HFFc6 (cell line): ENCODE results near the gene MRTFA. TPM values are rescaled to one million over a fixed set of nuclear protein-coding genes. Genes with fewer than 3 reads are reported as not detected.

Experiments
- DNase-seq: peaks from one replicate; pipeline ENCODE4 v3.0.0-alpha.2; 2018
- H3K27ac Mint-ChIP-seq: 2 replicates; pipeline ENCODE4 v1.8.0; 2020; ENCODE audit warnings: mild to moderate bottlenecking, mixed read lengths
- H3K27me3 Mint-ChIP-seq: 2 replicates; pipeline ENCODE4 v1.8.0; 2021; ENCODE audit warnings: mild to moderate bottlenecking, moderate library complexity, mixed read lengths; ENCODE audit not compliant: insufficient read depth
- H3K36me3 Mint-ChIP-seq: 2 replicates; pipeline ENCODE4 v1.8.0; 2021; ENCODE audit warnings: low read depth, mixed read lengths
- H3K4me1 Mint-ChIP-seq: 2 replicates; pipeline ENCODE4 v1.8.0; 2020; ENCODE audit warnings: low read depth, mixed read lengths
- H3K4me3 Mint-ChIP-seq: 2 replicates; pipeline ENCODE4 v1.8.0; 2020; ENCODE audit warnings: mild to moderate bottlenecking, moderate library complexity, mixed read lengths
- H3K9me3 Mint-ChIP-seq: 2 replicates; pipeline ENCODE4 v1.8.0; 2020; ENCODE audit warnings: mild to moderate bottlenecking, mixed read lengths
- CTCF ChIP-seq: fragments of 200-600 bp; sonication (generic); IDR thresholded peaks from 2 replicates; pipeline ENCODE4 v1.5.0; 2021; ENCODE audit warnings: antibody characterized with exemption, mild to moderate bottlenecking
- total RNA-seq, 6 experiments: library from RNA; stranded (reverse); fragmentation: NEBNext Ultra II Directional; extraction: Animal tissue kit (Norgen Biotek cat#: 25700); gene quantifications; 2 replicates in 1 of 6; 3 replicates in 5 of 6; pipeline ENCODE4 v1.2.3, GENCODE V29; 2021

Gene MRTFA
- total RNA-seq, 6 experiments from 2014 or later, result 36.4 to 48.7 (median 42.2) TPM

GRCh38 chr22:40401981-40402406 lies 234.5 kb downstream of the MRTFA start:
- H3K36me3 Mint-ChIP-seq, result peaks cover 27% of the 10 kb centered on the region
- peaks cover 10% of the 10 kb centered on the region for H3K27me3 Mint-ChIP-seq
- DNase-seq, result no peak
- no peaks in the 10 kb centered on the region for H3K9me3 Mint-ChIP-seq
- H3K27ac Mint-ChIP-seq, result peak overlapping the region; percentile 16; the same call in 1 of the 2 replicates
- TF ChIP-seq CTCF, result no peak
- H3K4me1 Mint-ChIP-seq, result peaks cover 15% of the 10 kb centered on the region
- H3K4me3 Mint-ChIP-seq, result no peak overlapping the region; the same call in 1 of the 2 replicates

GRCh38 chr22:40401532-40401931 lies 235.0 kb downstream of the MRTFA start:
- DNase-seq, result no peak
- Mint-ChIP-seq H3K4me1 (peaks cover 20% of the 10 kb centered on the region), H3K36me3 (peaks cover 27% of the 10 kb centered on the region), H3K27ac (peak overlapping the region; percentile 16; the same call in 1 of the 2 replicates), H3K9me3 (no peaks in the 10 kb centered on the region), H3K4me3 (no peak overlapping the region), H3K27me3 (peaks cover 8% of the 10 kb centered on the region)
- TF ChIP-seq CTCF, result no peak

- no peak overlapping the region for H3K4me3 Mint-ChIP-seq
- H3K27me3 Mint-ChIP-seq, result peaks cover 5% of the 10 kb centered on the region
- DNase-seq, result no peak
- H3K27ac Mint-ChIP-seq, result no peak overlapping the region
- peaks cover 21% of the 10 kb centered on the region for H3K4me1 Mint-ChIP-seq
- no peaks in the 10 kb centered on the region for H3K9me3 Mint-ChIP-seq
- no peak for TF ChIP-seq CTCF
- H3K36me3 Mint-ChIP-seq, result peaks cover 32% of the 10 kb centered on the region
Measured at GRCh38 chr22:40400159-40400558, 236.4 kb downstream of the MRTFA start.

GRCh38 chr22:40399621-40400020 lies 236.9 kb downstream of the MRTFA start:
- no peak overlapping the region for H3K4me3 Mint-ChIP-seq
- peaks cover 5% of the 10 kb centered on the region for H3K27me3 Mint-ChIP-seq
- H3K36me3 Mint-ChIP-seq, result peaks cover 32% of the 10 kb centered on the region
- peaks cover 21% of the 10 kb centered on the region for H3K4me1 Mint-ChIP-seq
- H3K9me3 Mint-ChIP-seq, result no peaks in the 10 kb centered on the region
- no peak for TF ChIP-seq CTCF
- DNase-seq, result no peak
- no peak overlapping the region for H3K27ac Mint-ChIP-seq

- peaks cover 27% of the 10 kb centered on the region for H3K4me1 Mint-ChIP-seq
- H3K4me3 Mint-ChIP-seq, result no peak overlapping the region
- no peak for DNase-seq
- peaks cover 22% of the 10 kb centered on the region for H3K36me3 Mint-ChIP-seq
- H3K27me3 Mint-ChIP-seq, result no peaks in the 10 kb centered on the region; the same call in none of the 2 replicates
- peak overlapping the region; percentile 62 for H3K27ac Mint-ChIP-seq
- no peaks in the 10 kb centered on the region for H3K9me3 Mint-ChIP-seq
- TF ChIP-seq CTCF, result no peak
Measured at GRCh38 chr22:40397396-40397795, 239.1 kb downstream of the MRTFA start.

- H3K4me1 Mint-ChIP-seq, result peaks cover 29% of the 10 kb centered on the region
- TF ChIP-seq CTCF, result no peak
- no peaks in the 10 kb centered on the region; the same call in none of the 2 replicates for H3K27me3 Mint-ChIP-seq
- peaks cover 18% of the 10 kb centered on the region for H3K36me3 Mint-ChIP-seq
- H3K27ac Mint-ChIP-seq, result peak overlapping the region; percentile 51; the same call in 1 of the 2 replicates
- no peak overlapping the region for H3K4me3 Mint-ChIP-seq
- no peaks in the 10 kb centered on the region for H3K9me3 Mint-ChIP-seq
- no peak for DNase-seq
Measured at GRCh38 chr22:40396882-40397281, 239.6 kb downstream of the MRTFA start.
